ENCODE measurements around the gene FAM110C.
"Not testable (repeated sequence)": the region's sequence is repeated elsewhere in the genome, so short reads cannot be mapped to it uniquely, and the experiment has no call there.

Gene FAM110C

GRCh38 chr2:40465-40864, 5.8 kb downstream of the FAM110C start:
- DNase-seq, result no peak

GRCh38 chr2:38155-38554, 8.2 kb downstream of the FAM110C start:
- no peak for DNase-seq

- no peak for DNase-seq
These were observed 10.0 kb downstream of the FAM110C start for GRCh38 chr2:36318-36717.

GRCh38 chr2:35852-36251, 10.5 kb downstream of the FAM110C start:
- no peak for DNase-seq

GRCh38 chr2:33620-34019, 12.7 kb downstream of the FAM110C start:
- peak; percentile 67 for DNase-seq

- DNase-seq, result no peak
These were observed 14.2 kb downstream of the FAM110C start for GRCh38 chr2:32068-32467.

GRCh38 chr2:29253-29652, 17.1 kb downstream of the FAM110C start:
- DNase-seq, result no peak

GRCh38 chr2:28406-28975, 17.8 kb downstream of the FAM110C start:
- DNase-seq, result no peak

GRCh38 chr2:26891-27290, 19.4 kb downstream of the FAM110C start:
- no peak for DNase-seq

- no peak for DNase-seq
These were observed 20.8 kb downstream of the FAM110C start for GRCh38 chr2:25543-25942.

GRCh38 chr2:24591-24990, 21.7 kb downstream of the FAM110C start:
- DNase-seq, result not testable (repeated sequence)

GRCh38 chr2:24107-24506, 22.2 kb downstream of the FAM110C start:
- DNase-seq, result peak; percentile 16

GRCh38 chr2:23283-23682, 23.0 kb downstream of the FAM110C start:
- DNase-seq, result no peak

- DNase-seq, result not testable (repeated sequence)
These were observed 24.1 kb downstream of the FAM110C start for GRCh38 chr2:22244-22643.

GRCh38 chr2:20259-20658, 26.0 kb downstream of the FAM110C start:
- DNase-seq, result not testable (repeated sequence)

GRCh38 chr2:19505-19904, 26.8 kb downstream of the FAM110C start:
- DNase-seq, result no peak

GRCh38 chr2:18402-19271, 27.7 kb downstream of the FAM110C start:
- DNase-seq, result no peak

- DNase-seq, result not testable (repeated sequence)
These were observed 30.4 kb downstream of the FAM110C start for GRCh38 chr2:15916-16315.

- peak; percentile 29 for DNase-seq
These were observed 34.9 kb downstream of the FAM110C start for GRCh38 chr2:11248-11941.

- DNase-seq, result no peak
These were observed 36.0 kb downstream of the FAM110C start for GRCh38 chr2:10222-10875.
